Measurements from ENCODE around the gene OCIAD2.
"Not testable (repeated sequence)": the region's sequence is repeated elsewhere in the genome, so short reads cannot be mapped to it uniquely, and the experiment has no call there.

The OCIAD2 gene

GRCh38 chr4:48905363-48906015 lies 1.1 kb downstream of the OCIAD2 start:
- no peak for FAIRE-seq

GRCh38 chr4:48904541-48905142 lies 1.9 kb downstream of the OCIAD2 start:
- FAIRE-seq: no peak

GRCh38 chr4:48904101-48904500 lies 2.5 kb downstream of the OCIAD2 start:
- no peak for FAIRE-seq

- no peak for FAIRE-seq
Observed at GRCh38 chr4:48902266-48902665, 4.3 kb downstream of the OCIAD2 start.

- FAIRE-seq: no peak
Observed at GRCh38 chr4:48901196-48901595, 5.4 kb downstream of the OCIAD2 start.

GRCh38 chr4:48899950-48900349 lies 6.6 kb downstream of the OCIAD2 start:
- FAIRE-seq: no peak

- no peak for FAIRE-seq
Observed at GRCh38 chr4:48899432-48899749, 7.2 kb downstream of the OCIAD2 start.

- FAIRE-seq: no peak
Observed at GRCh38 chr4:48898733-48899431, 7.7 kb downstream of the OCIAD2 start.

- FAIRE-seq: no peak
Observed at GRCh38 chr4:48896845-48897244, 9.7 kb downstream of the OCIAD2 start.

GRCh38 chr4:48891028-48891619 lies 15.4 kb downstream of the OCIAD2 start:
- no peak for FAIRE-seq

GRCh38 chr4:48889750-48890149 lies 16.8 kb downstream of the OCIAD2 start:
- FAIRE-seq: not testable (repeated sequence)

GRCh38 chr4:48881646-48882045 lies 24.9 kb downstream of the OCIAD2 start:
- FAIRE-seq: not testable (repeated sequence)

- FAIRE-seq: no peak
Observed at GRCh38 chr4:48879561-48880442, 26.8 kb downstream of the OCIAD2 start.

GRCh38 chr4:48877827-48878535 lies 28.6 kb downstream of the OCIAD2 start:
- no peak for FAIRE-seq

GRCh38 chr4:48864696-48865095 lies 41.9 kb downstream of the OCIAD2 start:
- FAIRE-seq: not testable (repeated sequence)

GRCh38 chr4:48863728-48864127 lies 42.8 kb downstream of the OCIAD2 start:
- no peak for FAIRE-seq

GRCh38 chr4:48862661-48863060 lies 43.9 kb downstream of the OCIAD2 start:
- FAIRE-seq: no peak

GRCh38 chr4:48862038-48862437 lies 44.5 kb downstream of the OCIAD2 start:
- no peak for FAIRE-seq

- FAIRE-seq: no peak
Observed at GRCh38 chr4:48858130-48858529, 48.4 kb downstream of the OCIAD2 start.

GRCh38 chr4:48854982-48855381 lies 51.6 kb downstream of the OCIAD2 start:
- FAIRE-seq: no peak

- FAIRE-seq: no peak
Observed at GRCh38 chr4:48854395-48854683, 52.2 kb downstream of the OCIAD2 start.

- FAIRE-seq: no peak
Observed at GRCh38 chr4:48853604-48854394, 52.8 kb downstream of the OCIAD2 start.

Measured in colon (tissue), 2 donors.